MCF 10A (cell line): ENCODE measurements around the gene DDX54. TPM values are rescaled to one million over a fixed set of nuclear protein-coding genes. Genes with fewer than 3 reads are reported as not detected.

ENCODE experiments used
- BruUV-seq: library from RNA; stranded (reverse); fragments of 400-500 nt; replicated peaks from 2 replicates; lab custom pipeline; 2021; lab: Mats Ljungman, UMichigan
- CTCF ChIA-PET: fragments of 300-600 bp; sonication (Branson Sonifier 250); formaldehyde crosslinking; extraction: SDS; loops from one replicate; lab custom pipeline; 2021; ENCODE audit warnings: antibody characterized with exemption, inconsistent platforms; lab: Yijun Ruan, JAX
- POLR2A ChIA-PET: fragments of 300-600, 350-650 bp; sonication (Branson Sonifier 250); formaldehyde crosslinking; extraction: SDS; loops from one replicate; lab custom pipeline; 2020; ENCODE audit warnings: antibody characterized with exemption, inconsistent platforms; lab: Yijun Ruan, JAX
- DNase-seq: peaks from one replicate; pipeline ENCODE4 v3.0.0-alpha.2; 2018; ENCODE audit not compliant: unreplicated experiment
- H3K27ac Mint-ChIP-seq: one replicate; pipeline ENCODE4 v1.8.0; 2022; ENCODE audit warnings: mild to moderate bottlenecking, low read depth, mixed read lengths; ENCODE audit not compliant: unreplicated experiment
- H3K27me3 Mint-ChIP-seq: one replicate; pipeline ENCODE4 v1.8.0; 2022; ENCODE audit warnings: mixed read lengths; ENCODE audit not compliant: insufficient read depth, unreplicated experiment
- H3K36me3 Mint-ChIP-seq: one replicate; pipeline ENCODE4 v1.8.0; 2022; ENCODE audit warnings: mild to moderate bottlenecking, moderate library complexity, mixed read lengths; ENCODE audit not compliant: insufficient read depth, unreplicated experiment
- H3K4me1 Mint-ChIP-seq: one replicate; pipeline ENCODE4 v1.8.0; 2022; ENCODE audit warnings: mixed read lengths; ENCODE audit not compliant: insufficient read depth, unreplicated experiment
- H3K4me3 Mint-ChIP-seq: one replicate; pipeline ENCODE4 v1.8.0; 2022; ENCODE audit warnings: mild to moderate bottlenecking, moderate library complexity, mixed read lengths; ENCODE audit not compliant: unreplicated experiment
- H3K9me3 Mint-ChIP-seq: one replicate; pipeline ENCODE4 v1.8.0; 2022; ENCODE audit warnings: mixed read lengths; ENCODE audit not compliant: unreplicated experiment
- intact Hi-C: fragments of 100-400 bp; cut with micrococcal nuclease; formaldehyde crosslinking; loops from 2 replicates; pipeline ENCODE4 v1.14.1; 2022
- microRNA-seq: library from miRNA; unstranded; fragments of <30 nt; microRNA quantifications from one replicate; pipeline ENCODE4 v1.2.0, GENCODE V29; 2022
- total RNA-seq: library from RNA; stranded (reverse); gene quantifications from 2 replicates; pipeline ENCODE4 v1.2.3, GENCODE V29; 2022
- TF ChIP-seq, protein P1 (sequence below): fragments of 200-600 bp; IDR thresholded peaks from one replicate; pipeline ENCODE4 v1.8.0; 2022; ENCODE audit warnings: antibody characterized with exemption, mild to moderate bottlenecking; ENCODE audit not compliant: unreplicated experiment

The DDX54 gene
- total RNA-seq, 1 experiment from 2014 or later = 75.8 TPM

DNA sequence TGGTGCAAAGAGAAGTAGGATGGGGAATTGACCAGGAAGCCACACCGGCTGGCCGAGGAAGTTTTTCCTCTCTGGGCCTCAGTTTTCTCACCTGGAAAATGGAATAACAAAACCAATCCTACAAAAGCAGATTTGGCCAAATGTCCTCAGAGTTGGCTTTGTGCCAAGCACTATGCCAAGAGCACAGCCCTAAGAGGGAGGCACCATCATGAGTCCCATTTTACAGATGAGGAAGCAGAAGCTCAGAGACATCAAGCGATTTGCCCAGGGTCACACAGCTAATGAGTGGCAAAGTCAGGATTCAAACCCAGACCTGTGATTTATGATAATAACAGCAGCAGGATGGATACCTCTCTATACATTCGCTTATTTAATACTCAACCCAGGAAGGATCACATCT lies 77.0 kb downstream of the DDX54 start:
- DNase-seq = no peak
- Mint-ChIP-seq H3K36me3 (no peaks in the 10 kb centered on the region), H3K9me3 (no peaks in the 10 kb centered on the region), H3K27me3 (no peaks in the 10 kb centered on the region), H3K4me3 (no peak overlapping the region), H3K4me1 (no peaks in the 10 kb centered on the region), H3K27ac (no peak overlapping the region)
- intact Hi-C loops = no loop called here
- no TSS peak for BruUV-seq
- CTCF ChIA-PET = interaction anchor here (0.6 kb wide), 1 partner anchor 27 kb away, joined by 3 read pairs; the partner anchor contains the start of gene RASAL1
- TF ChIP-seq, protein P1, sequence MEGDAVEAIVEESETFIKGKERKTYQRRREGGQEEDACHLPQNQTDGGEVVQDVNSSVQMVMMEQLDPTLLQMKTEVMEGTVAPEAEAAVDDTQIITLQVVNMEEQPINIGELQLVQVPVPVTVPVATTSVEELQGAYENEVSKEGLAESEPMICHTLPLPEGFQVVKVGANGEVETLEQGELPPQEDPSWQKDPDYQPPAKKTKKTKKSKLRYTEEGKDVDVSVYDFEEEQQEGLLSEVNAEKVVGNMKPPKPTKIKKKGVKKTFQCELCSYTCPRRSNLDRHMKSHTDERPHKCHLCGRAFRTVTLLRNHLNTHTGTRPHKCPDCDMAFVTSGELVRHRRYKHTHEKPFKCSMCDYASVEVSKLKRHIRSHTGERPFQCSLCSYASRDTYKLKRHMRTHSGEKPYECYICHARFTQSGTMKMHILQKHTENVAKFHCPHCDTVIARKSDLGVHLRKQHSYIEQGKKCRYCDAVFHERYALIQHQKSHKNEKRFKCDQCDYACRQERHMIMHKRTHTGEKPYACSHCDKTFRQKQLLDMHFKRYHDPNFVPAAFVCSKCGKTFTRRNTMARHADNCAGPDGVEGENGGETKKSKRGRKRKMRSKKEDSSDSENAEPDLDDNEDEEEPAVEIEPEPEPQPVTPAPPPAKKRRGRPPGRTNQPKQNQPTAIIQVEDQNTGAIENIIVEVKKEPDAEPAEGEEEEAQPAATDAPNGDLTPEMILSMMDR = no peak
- POLR2A ChIA-PET = interaction anchor here (1.2 kb wide), 1 partner anchor 9 kb away, joined by 3 read pairs; no protein-coding TSS in a partner anchor

Small RNA genes lying within 50 kb of the gene (microRNA-seq; reads per million reads assigned to microRNA genes)
- not detected for gene MIR7106

Other genes with a start within 250 kb of the DDX54 start
- gene OAS3, start 247.0 kb downstream of the DDX54 start, total RNA-seq = 5.7 and 6.5 TPM in 2 replicates
- gene OAS2, start 207.0 kb downstream of the DDX54 start, total RNA-seq = 0.33 and 0.71 TPM in 2 replicates
- not detected in 2 replicates for gene DTX1, start 128.7 kb downstream of the DDX54 start, total RNA-seq
- gene RASAL1, start 49.7 kb downstream of the DDX54 start, total RNA-seq = not detected in 2 replicates
- gene CFAP73, start 35.8 kb downstream of the DDX54 start, total RNA-seq = not detected in 2 replicates
- 17.5 and 17.9 TPM in 2 replicates for gene RITA1, start 243 bp upstream of the DDX54 start, total RNA-seq
- gene TPCN1, start 36.0 kb upstream of the DDX54 start, total RNA-seq = 42.7 and 43.0 TPM in 2 replicates
- 15.7 and 19.6 TPM in 2 replicates for gene SLC8B1, start 149.6 kb upstream of the DDX54 start, total RNA-seq
- gene PLBD2, start 173.1 kb upstream of the DDX54 start, total RNA-seq = 18.1 and 24.0 TPM in 2 replicates
- not detected in 2 replicates for gene SDS, start 218.4 kb upstream of the DDX54 start, total RNA-seq
- gene SDSL, start 236.9 kb upstream of the DDX54 start, total RNA-seq = 21.1 and 32.7 TPM in 2 replicates